HFF-Myc (cell line): ENCODE data around the gene HYAL3.

Source experiments
- DNase-seq: peaks from one replicate; pipeline ENCODE4 v3.0.0-alpha.2; 2011; ENCODE audit warnings: low read depth; ENCODE audit errors: extremely low read depth
- H3K4me3 ChIP-seq: replicated peaks from 2 replicates; pipeline ENCODE4 v1.5.1; 2011; ENCODE audit warnings: low read depth, mild to moderate bottlenecking, control low read depth, low read length
- CTCF ChIP-seq: IDR thresholded peaks from 2 replicates; pipeline ENCODE4 v1.5.1; 2012; ENCODE audit warnings: mild to moderate bottlenecking, low read depth, low read length, control low read depth; ENCODE audit errors: missing control alignments

Gene HYAL3

GRCh38 chr3:50327943-50328691 is 28.9 kb upstream of the HYAL3 start, which contains the start of gene TUSC2:
Gene TUSC2, minus strand, starts transcription at chr3:50328223. Its CDS starts 124 bp downstream, at chr3:50328099.
- TF ChIP-seq CTCF, result no peak
- H3K4me3 ChIP-seq, result peak within 1 kb of the TSS; percentile 94
- DNase-seq, result no peak

- no peak for DNase-seq
- peak overlapping the region; percentile 94 for H3K4me3 ChIP-seq
- no peak for TF ChIP-seq CTCF
Measured at GRCh38 chr3:50327129-50327528, 27.9 kb upstream of the HYAL3 start.

- no peak for DNase-seq
- no peak for TF ChIP-seq CTCF
- H3K4me3 ChIP-seq, result no peak overlapping the region
Measured at GRCh38 chr3:50326182-50326541, 27.0 kb upstream of the HYAL3 start.

GRCh38 chr3:50325497-50326181 is 26.4 kb upstream of the HYAL3 start:
- no peak for TF ChIP-seq CTCF

GRCh38 chr3:50325113-50325480 is 25.9 kb upstream of the HYAL3 start:
- DNase-seq, result no peak
- H3K4me3 ChIP-seq, result no peak overlapping the region
- TF ChIP-seq CTCF, result no peak

More at GRCh38 chr3:50325497-50326181, 26.4 kb upstream of the HYAL3 start:
- no peak for DNase-seq
- H3K4me3 ChIP-seq, result no peak overlapping the region

GRCh38 chr3:50324351-50325112 is 25.3 kb upstream of the HYAL3 start:
- no peak for DNase-seq
- peak; percentile 89 for TF ChIP-seq CTCF

More at GRCh38 chr3:50324351-50325112, 25.3 kb upstream of the HYAL3 start:
- H3K4me3 ChIP-seq, result no peak overlapping the region
